ENCODE data around the gene RBM23.
"Not testable (repeated sequence)": the region's sequence is repeated elsewhere in the genome, so short reads cannot be mapped to it uniquely, and the experiment has no call there.

Gene RBM23

GRCh38 chr14:22918804-22919600, at the start of gene RBM23:
RBM23 (minus strand) TSS chr14:22919149.
- peak; percentile 88 to 100 (median 99) for DNase-seq

GRCh38 chr14:22966783-22967269, 47.9 kb upstream of the RBM23 start:
- no peak for DNase-seq

- not testable (repeated sequence) for DNase-seq
Measured at GRCh38 chr14:22965916-22966782, 47.2 kb upstream of the RBM23 start.

GRCh38 chr14:22962061-22962676, 43.2 kb upstream of the RBM23 start:
- DNase-seq = no peak

- DNase-seq = peak in 1 of 14 donors; percentile 28
Measured at GRCh38 chr14:22955702-22956569, 37.0 kb upstream of the RBM23 start.

GRCh38 chr14:22952418-22952817, 33.5 kb upstream of the RBM23 start:
- no peak for DNase-seq

- DNase-seq = not testable (repeated sequence)
Measured at GRCh38 chr14:22951795-22952194, 32.8 kb upstream of the RBM23 start.

GRCh38 chr14:22945642-22946041, 26.7 kb upstream of the RBM23 start:
- DNase-seq = no peak

GRCh38 chr14:22939684-22940083, 20.7 kb upstream of the RBM23 start:
- DNase-seq = no peak

- DNase-seq = no peak
Measured at GRCh38 chr14:22935156-22935555, 16.2 kb upstream of the RBM23 start.

- DNase-seq = no peak
Measured at GRCh38 chr14:22932146-22932545, 13.2 kb upstream of the RBM23 start.

- no peak for DNase-seq
Measured at GRCh38 chr14:22929961-22930364, 11.0 kb upstream of the RBM23 start.

GRCh38 chr14:22929104-22929960, 10.4 kb upstream of the RBM23 start, which contains the start of gene PRMT5:
PRMT5 (minus strand) TSS chr14:22929376; CDS start chr14:22929361, 15 bp downstream.
- peak; percentile 73 to 100 (median 96) for DNase-seq

GRCh38 chr14:22928237-22929103, 9.5 kb upstream of the RBM23 start:
- DNase-seq = no peak

GRCh38 chr14:22926316-22926715, 7.4 kb upstream of the RBM23 start:
- no peak for DNase-seq

- DNase-seq = no peak
Measured at GRCh38 chr14:22925513-22925912, 6.6 kb upstream of the RBM23 start.

GRCh38 chr14:22923746-22924145, 4.8 kb upstream of the RBM23 start:
- no peak for DNase-seq

- DNase-seq = no peak
Measured at GRCh38 chr14:22922294-22922693, 3.3 kb upstream of the RBM23 start.

GRCh38 chr14:22920697-22921096, 1.7 kb upstream of the RBM23 start:
- DNase-seq = no peak

GRCh38 chr14:22919601-22919921, 612 bp upstream of the RBM23 start:
- DNase-seq = no peak

Data from C1 segment of cervical spinal cord (tissue), 14 donors.